Stomach smooth muscle (tissue), 2 donors: Measurements from ENCODE around the gene VASN.

Experiments
- H3K27ac ChIP-seq: one replicate; pipeline ENCODE4 v1.7.0; 2013; ENCODE audit warnings: mild to moderate bottlenecking, low read length, inconsistent platforms
- H3K27me3 ChIP-seq, 2 donors: one replicate each; pipeline ENCODE4 v1.7.0; 2013; ENCODE audit warnings: low read length in 2 of 2; ENCODE audit not compliant: insufficient read depth in 2 of 2, control insufficient read depth in 1 of 2
- H3K36me3 ChIP-seq, 2 donors: one replicate each; pipeline ENCODE4 v1.7.0; 2013; ENCODE audit warnings: low read length in 2 of 2; ENCODE audit not compliant: control insufficient read depth in 2 of 2, insufficient read depth in 2 of 2
- H3K4me1 ChIP-seq: one replicate; pipeline ENCODE4 v1.7.0; 2013; ENCODE audit warnings: low read length; ENCODE audit not compliant: control insufficient read depth, insufficient read depth
- H3K4me3 ChIP-seq, 2 donors: one replicate each; pipeline ENCODE4 v1.7.0; 2013; ENCODE audit warnings: low read length in 2 of 2
- H3K9ac ChIP-seq, 2 donors: one replicate each; pipeline ENCODE4 v1.7.0; 2013; ENCODE audit warnings: low read length in 2 of 2, mild to moderate bottlenecking in 1 of 2
- H3K9me3 ChIP-seq, 2 donors: one replicate each; pipeline ENCODE4 v1.7.0; 2013; ENCODE audit warnings: low read length in 2 of 2; ENCODE audit not compliant: control insufficient read depth in 2 of 2
- donor health status: healthy.
- donor health status: Pancreatic carcinoma.

VASN gene

DNA sequence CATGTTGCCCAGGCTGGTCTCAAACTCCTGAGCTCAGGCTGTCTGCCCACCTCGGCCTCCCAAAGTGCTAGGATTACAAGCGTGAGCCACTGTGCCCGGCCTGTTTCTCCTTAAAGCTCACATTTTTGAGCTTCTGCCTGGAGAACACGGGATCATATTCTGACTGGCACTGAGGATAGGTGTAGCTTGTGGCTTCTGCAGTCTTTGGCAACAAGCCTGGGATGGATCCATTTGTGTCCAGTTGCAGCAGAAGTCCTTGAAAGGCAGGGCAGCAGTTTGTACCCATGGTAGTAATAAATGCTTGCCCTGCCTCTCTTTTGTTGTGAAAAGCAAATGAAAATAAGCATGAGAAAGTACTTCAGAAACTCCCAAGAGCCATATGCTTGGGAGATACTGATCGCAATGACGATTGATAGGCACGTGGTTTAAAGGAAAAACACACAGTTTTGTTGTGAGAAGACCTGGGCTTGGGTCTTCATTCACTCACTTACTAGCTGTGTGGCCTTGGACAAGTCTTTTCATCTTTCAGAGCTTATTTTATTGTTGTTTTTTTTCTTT is 47.8 kb downstream of the VASN start:
- Histone ChIP-seq H3K27me3 (no peaks in the 10 kb centered on the region), H3K4me1 (peaks cover 14% of the 10 kb centered on the region), H3K27ac (no peak overlapping the region), H3K9ac (no peak overlapping the region), H3K36me3 (no peaks in the 10 kb centered on the region), H3K4me3 (no peak overlapping the region), H3K9me3 (no peaks in the 10 kb centered on the region)

DNA sequence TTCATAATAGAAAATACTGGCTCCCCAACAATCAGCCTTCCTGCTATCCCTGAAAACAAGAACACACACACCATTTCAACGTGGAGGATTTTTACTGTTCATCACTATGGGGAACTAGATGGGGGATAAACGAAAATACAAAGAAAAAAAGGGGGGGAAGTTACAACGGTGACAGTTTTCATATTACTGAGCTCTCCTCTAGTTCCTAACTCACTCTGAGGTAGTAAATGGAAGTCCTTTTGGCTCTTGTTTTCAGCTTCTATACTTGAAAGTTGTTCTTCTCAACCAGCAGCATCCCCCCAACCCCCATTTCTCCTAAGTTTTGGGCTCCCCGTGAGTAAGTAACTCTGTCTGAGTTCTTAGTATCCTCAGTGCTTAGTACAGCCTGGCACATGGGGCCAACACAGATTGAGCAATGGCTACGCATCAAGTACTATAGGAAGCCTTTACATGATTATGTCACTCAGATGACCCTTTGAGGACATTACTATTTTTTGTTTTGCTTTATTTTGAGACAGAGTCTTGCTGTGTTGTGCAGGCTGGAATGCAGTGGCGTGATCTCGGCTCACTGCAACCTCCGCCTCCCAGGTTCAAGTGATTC is 49.0 kb downstream of the VASN start:
- H3K27me3 ChIP-seq, result no peaks in the 10 kb centered on the region
- no peak overlapping the region for H3K27ac ChIP-seq
- no peaks in the 10 kb centered on the region for H3K36me3 ChIP-seq
- H3K4me3 ChIP-seq, result no peak overlapping the region
- H3K9me3 ChIP-seq, result no peaks in the 10 kb centered on the region
- no peak overlapping the region for H3K9ac ChIP-seq
- peaks cover 11% of the 10 kb centered on the region for H3K4me1 ChIP-seq

DNA sequence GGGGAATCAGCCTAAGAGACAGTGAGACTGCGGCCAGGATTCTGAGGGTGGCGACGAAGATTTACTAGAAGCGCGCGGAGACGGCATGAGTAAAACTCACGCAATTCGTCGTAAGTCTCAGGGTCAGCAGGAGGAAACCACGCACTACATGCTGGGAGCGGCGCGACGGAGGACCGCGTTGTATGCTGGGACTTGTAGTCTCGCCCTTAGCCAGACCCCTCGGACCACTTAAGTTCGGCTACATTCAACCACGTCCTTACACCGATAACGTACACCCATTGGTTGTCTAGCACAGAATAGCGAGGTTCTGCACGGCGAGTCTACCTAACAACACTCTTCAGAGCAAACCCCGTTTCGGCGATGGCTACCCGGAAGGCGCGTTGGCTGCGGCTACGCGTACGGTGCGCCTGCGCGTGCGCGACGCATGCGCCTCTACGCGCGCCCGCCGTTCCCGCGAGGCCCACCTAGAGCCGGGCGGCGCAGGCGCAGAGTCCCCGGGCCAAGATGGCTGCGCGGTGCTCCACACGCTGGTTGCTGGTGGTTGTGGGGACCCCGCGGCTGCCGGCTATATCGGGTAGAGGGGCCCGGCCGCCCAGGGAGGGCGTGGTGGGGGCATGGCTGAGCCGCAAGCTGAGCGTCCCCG is 53.9 kb downstream of the VASN start, which contains the start of gene DNAJA3:
Gene DNAJA3 (plus strand): TSS at position 491 of the 643 bp plus-strand sequence. CDS start 14 bp downstream, at position 505.
- Histone ChIP-seq H3K4me1 (peaks cover 16% of the 10 kb centered on the region), H3K9me3 (no peaks in the 10 kb centered on the region), H3K27me3 (no peaks in the 10 kb centered on the region), H3K9ac (peak within 1 kb of the TSS; percentile 90 to 100), H3K4me3 (peak within 1 kb of the TSS; percentile 88 to 98), H3K27ac (peak within 1 kb of the TSS; percentile 94), H3K36me3 (no peaks in the 10 kb centered on the region)

DNA sequence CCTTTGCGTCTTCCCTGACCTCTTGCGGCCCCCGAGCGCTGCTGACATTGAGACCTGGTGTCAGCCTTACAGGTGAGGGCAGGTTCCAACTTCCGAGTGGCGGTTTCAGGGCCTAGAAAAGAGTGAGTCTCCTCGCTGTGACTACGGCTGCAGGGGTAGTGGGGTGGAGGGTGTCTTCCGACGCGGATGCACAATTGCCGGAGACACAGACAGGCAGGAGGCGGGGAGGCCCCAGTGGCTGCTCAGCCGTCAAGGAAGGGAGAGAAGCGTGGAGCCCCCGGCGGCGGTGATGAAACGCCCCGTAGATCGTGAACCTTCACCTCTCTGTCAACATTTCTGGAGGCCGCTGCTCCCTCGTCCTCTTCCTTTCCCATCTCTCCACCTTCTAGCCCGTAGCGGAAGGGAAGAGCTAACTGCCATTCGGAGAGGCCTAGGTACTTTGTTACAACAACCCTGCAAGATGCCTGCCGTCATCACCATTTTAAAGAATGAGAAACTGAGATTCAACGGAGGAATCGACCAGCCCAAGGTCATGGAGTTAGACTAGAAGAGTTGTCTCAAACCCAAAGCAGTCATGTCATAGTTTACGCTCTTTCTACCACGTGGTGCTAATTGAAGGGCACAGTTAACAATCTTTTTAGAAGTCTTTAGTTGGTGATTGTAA is 54.5 kb downstream of the VASN start:
- Histone ChIP-seq H3K9me3 (no peaks in the 10 kb centered on the region), H3K27me3 (no peaks in the 10 kb centered on the region), H3K27ac (peak overlapping the region; percentile 94), H3K4me3 (peak overlapping the region; percentile 88 to 98), H3K9ac (peak overlapping the region; percentile 90 to 100), H3K36me3 (peaks cover 0 to 3% of the 10 kb centered on the region in 2 donors), H3K4me1 (peaks cover 16% of the 10 kb centered on the region)

DNA sequence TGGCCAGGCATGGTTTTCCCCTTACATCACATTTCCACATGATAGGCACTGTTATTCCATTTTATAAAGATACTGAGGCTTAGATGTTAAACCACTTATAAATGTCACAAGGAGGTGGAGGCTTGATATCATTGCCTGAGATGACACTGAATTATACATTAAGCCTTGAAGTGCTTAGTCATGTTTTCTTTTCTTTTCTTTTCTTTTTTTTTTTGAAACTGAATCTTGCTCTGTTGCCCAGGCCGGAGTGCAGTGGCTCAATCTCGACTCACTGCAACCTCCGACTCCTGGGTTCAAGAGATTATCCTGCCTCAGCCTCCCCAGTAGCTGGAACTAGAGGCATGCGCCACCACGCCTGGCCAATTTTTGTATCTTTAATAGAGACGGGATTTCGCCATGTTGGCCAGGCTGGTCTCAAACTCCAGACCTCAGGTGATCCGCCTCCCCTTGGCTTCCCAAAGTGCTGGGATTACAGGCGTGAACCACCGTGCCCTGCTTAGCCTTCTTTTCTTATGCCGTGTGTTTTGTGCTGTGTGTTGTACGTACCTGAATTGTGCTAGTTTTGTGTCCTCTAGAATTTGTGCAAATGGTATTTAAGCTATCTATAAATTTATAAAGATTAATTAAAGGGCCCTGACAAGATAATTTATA is 55.2 kb downstream of the VASN start:
- H3K27me3 ChIP-seq, result no peaks in the 10 kb centered on the region
- H3K4me3 ChIP-seq, result peak overlapping the region; percentile 88 to 98
- no peaks in the 10 kb centered on the region for H3K9me3 ChIP-seq
- peak overlapping the region in 1 of 2 donors; percentile 90 for H3K9ac ChIP-seq
- H3K27ac ChIP-seq, result no peak overlapping the region
- H3K36me3 ChIP-seq, result peaks cover 0 to 6% of the 10 kb centered on the region in 2 donors
- H3K4me1 ChIP-seq, result peaks cover 16% of the 10 kb centered on the region

DNA sequence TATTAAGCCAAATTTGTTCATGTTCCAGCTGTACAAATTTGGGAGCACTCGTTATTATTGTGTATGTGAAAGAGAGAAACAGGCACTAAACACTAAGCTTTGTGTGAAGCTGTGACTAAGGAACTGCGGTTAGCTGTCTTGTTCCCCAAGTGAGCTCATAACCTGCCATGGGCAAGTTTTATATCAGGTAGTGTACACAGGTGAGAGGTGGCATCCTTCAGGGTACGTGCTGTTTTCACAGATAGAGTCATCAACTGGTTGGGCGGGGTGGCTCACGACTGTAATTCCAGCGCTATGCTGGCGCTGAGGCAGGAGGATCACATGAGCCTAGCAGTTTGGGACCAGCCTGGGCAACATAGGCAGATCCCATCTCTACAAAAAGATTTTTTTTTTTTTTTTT is 56.9 kb downstream of the VASN start:
- no peak overlapping the region for H3K27ac ChIP-seq

DNA sequence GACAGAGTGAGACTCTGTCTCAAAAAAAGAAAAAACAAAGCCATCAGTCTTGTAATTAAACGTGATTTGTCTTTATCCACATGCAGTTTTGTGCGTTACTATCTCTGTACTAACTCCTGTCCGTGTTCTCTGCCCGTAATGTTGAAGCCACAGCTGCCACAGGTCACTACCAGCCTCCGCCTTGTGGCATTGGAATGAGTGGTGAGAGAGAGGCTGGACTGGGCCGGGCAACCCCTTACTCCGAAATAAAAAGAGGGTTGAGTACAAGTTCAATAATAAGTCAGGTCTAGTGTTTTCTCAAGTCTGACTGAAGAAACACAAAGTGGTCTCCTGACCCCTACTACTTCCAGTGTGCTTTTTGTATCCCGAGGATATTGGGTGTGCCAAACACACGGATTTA is 59.4 kb downstream of the VASN start:
- Histone ChIP-seq H3K4me3 (no peak overlapping the region), H3K27ac (no peak overlapping the region), H3K36me3 (peaks cover 5 to 19% of the 10 kb centered on the region in 2 donors), H3K9me3 (no peaks in the 10 kb centered on the region), H3K27me3 (no peaks in the 10 kb centered on the region), H3K9ac (no peak overlapping the region), H3K4me1 (peaks cover 10% of the 10 kb centered on the region)

More for the DNA sequence above, 56.9 kb downstream of the VASN start:
- H3K9me3 ChIP-seq, result no peaks in the 10 kb centered on the region
- no peaks in the 10 kb centered on the region for H3K27me3 ChIP-seq
- H3K4me1 ChIP-seq, result peaks cover 16% of the 10 kb centered on the region
- H3K4me3 ChIP-seq, result no peak overlapping the region
- peaks cover 0 to 6% of the 10 kb centered on the region in 2 donors for H3K36me3 ChIP-seq
- H3K9ac ChIP-seq, result no peak overlapping the region
